ENCODE measurements around the gene SYNE1.
"Not testable (repeated sequence)": the region's sequence is repeated elsewhere in the genome, so short reads cannot be mapped to it uniquely, and the experiment has no call there.

SYNE1 gene

DNA sequence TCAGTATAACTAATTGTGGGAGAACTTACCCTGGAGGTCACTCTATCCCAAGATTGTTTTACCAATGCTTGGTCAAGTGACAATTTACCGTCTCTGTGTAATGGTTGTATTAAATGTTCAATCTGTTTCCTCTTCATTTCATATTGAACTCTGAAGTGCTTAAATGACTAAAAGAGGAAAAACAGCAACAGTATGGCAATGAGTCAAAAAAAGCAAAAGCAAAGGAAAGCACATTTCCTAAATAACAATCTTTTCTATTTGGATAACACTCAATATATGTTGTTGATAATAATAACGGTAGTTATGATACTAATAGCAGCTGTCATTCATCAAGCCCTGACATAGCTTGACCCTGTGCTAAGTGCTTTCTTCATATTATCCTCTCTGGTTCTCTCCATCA lies 152.4 kb downstream of the SYNE1 start:
- no peak for DNase-seq

DNA sequence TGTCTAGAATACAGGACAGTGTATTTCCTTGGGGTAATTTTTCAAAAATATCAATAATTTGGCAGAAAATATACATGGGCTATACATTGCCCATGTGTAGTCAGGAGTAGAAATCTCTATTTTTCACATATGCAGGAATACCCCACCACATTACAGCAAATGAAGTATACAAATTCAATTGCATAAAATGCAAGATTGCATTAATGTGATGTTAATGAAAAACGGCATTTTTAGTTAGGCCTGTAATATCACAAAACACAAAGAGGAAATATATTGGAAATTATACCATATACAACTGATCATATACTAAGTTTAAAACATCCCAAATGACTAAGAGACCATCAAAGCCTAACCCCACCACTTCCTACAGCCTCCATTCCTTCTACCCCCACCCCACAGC lies 154.9 kb downstream of the SYNE1 start:
- no peak for DNase-seq

GRCh38 chr6:152478377-152479010 lies 158.7 kb downstream of the SYNE1 start:
- no peak for DNase-seq

DNA sequence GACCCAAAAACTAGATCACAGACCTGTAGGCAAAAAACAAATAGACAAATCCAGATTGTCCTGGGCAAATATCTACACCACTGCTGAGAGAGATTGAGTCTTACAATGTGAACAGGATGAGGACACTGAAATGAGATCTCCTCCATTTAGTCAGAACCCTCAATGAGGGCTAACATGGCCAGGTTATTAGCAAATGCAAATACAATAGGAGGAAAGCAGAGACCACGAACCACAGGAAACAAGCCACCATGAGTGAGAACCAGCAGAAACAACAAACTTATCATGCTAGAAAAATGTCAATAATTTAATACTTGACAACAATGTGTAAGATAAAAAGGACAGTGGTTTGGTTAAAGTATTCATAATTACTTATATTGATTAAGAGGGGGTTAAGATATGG lies 162.8 kb downstream of the SYNE1 start:
- DNase-seq = no peak

DNA sequence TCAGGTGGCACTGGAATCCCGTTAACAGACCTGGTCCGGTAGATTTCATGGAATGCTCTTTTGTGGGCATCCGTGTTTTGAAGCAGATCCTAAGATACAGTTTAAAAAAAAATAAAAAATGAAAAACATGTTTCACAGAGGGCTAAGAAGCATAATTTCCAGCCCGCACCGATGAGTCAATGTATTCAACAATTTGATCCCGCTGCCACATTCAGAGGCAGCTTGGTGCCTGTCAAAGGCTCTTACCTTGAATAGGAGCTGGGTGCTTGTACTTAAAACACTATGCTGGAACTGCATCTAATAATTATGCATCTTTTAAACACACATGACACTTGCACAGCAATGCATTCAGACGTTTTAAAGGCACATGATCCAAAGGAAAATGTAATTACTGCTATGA lies 164.8 kb downstream of the SYNE1 start:
- no peak for DNase-seq

DNA sequence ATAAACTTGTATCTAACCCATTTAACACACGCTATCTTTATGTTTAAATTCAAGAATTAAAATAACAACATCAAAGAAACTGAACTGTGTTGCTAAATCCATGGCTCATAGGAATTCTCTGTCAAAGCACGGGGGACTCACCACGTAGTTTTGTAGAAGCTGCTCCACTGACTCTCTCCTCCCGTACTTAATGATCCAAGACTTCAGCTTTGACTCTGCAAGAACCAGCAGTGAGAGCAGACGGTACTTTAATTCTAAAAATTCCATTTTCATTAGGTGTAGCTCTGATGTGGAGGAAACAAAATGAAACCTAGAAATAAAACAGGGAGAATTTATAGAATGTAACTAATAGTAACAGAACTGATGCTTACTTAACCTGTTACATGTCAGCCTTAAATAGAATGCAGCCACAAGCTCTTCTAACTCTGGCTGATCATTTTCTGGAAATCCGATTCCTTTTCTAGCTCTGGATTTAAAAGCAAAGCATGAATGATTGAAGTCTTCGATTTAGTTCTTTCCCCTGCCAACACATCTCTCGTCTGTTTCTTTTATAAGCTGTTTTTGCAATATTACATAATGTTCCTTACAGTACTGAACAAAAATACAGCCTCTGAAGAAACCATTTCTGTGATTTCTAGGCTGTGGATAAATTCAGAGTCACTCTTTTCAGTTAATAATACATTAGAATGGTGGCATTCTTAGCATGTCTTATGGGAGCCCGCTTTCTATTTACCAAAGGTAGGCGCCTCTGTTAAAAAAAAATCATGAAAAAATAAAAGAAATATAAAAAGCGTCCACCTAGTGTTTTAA lies 165.5 kb downstream of the SYNE1 start:
- no peak for DNase-seq

- DNase-seq = no peak
Observed at GRCh38 chr6:152463164-152463563, 174.0 kb downstream of the SYNE1 start.

- no peak for DNase-seq
Observed at GRCh38 chr6:152462716-152463115, 174.4 kb downstream of the SYNE1 start.

DNA sequence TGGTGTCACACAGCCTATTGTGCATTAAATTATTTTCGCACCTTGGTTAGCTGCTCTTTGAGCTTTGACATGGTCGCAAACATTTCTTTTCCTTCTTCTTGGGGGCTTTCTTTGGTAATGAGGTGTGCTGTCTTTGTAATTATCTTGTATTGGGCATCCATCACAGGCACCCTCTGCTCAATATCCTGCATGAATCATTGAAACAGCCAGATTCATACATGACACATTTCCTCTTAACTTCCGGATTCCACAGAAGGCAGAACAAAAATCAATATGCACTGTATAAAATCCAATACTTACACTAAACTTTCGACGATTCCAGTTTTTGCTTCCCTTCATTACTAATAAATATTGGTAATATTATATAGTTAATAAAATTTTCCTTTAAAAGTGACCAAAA lies 175.6 kb downstream of the SYNE1 start:
- no peak for DNase-seq

DNA sequence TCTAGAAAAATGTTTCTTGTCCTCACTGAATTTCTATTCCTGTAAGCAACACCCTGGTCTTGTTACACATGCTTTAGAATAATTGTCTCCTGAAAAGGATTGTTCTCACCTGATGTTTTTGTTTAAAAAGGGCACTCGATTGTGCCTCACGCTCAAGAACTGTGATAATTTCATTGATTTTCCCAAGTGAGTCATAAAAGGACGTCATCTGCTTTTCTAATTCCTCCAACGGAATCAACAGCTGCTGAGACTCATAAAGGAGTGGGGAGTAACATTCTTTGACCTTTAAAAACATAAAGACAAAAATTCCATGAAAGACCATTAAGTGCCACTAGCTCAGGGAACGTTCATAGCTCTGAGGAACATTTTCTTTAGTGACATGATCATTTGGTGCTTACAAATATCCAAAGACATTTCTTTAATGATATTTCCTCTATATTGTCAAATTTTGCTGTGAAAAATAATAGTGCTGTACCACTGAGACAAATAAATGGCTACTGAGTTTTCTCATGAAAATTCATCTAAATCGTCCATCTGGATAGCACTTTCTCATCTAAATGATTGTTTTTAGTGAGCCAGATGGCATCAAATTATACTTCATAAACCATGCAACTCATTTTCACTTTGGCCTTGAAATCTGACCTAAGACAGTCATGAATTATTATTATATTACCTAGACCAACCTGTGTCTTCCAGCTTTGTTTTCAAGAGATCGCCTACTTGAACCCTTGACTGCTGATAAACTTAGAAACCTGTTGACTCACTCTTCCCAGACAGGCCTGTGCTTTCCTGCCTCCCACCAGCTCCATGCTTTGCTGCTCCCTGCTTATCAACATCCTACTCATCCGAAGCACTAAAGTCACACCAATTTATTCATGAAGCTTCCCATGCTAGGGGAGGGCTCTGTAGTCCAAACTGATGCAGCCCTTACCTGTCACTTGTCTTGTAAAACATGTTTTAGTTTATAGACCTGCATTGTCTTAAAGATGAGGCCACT lies 178.2 kb downstream of the SYNE1 start:
- no peak for DNase-seq

- no peak for DNase-seq
Observed at GRCh38 chr6:152457949-152458624, 179.1 kb downstream of the SYNE1 start.

- no peak for DNase-seq
Observed at GRCh38 chr6:152454003-152454402, 183.2 kb downstream of the SYNE1 start.

- DNase-seq = no peak
Observed at GRCh38 chr6:152453421-152453820, 183.7 kb downstream of the SYNE1 start.

GRCh38 chr6:152452639-152453038 lies 184.5 kb downstream of the SYNE1 start:
- DNase-seq = no peak

GRCh38 chr6:152450519-152450918 lies 186.6 kb downstream of the SYNE1 start:
- DNase-seq = no peak

DNA sequence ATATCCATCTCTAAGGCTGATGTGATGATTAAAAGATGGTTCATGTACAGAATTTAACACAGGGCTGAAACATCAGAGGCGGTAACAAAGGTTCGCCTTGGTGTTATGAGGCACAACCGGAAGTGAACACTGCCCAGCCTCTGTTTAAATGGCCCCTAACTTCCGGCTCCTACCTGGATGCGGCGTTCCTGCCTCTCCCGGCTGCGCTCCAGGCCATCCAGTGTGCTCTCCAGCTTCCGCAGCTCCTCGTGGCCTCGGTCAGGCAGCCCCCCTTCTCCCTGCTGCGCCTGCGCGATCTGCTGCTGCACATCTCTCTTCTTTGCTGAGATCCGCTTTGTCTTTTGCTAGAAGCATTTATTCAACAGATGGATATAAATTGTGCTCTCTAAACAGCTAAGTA lies 195.3 kb downstream of the SYNE1 start:
- peak; percentile 33 for DNase-seq

- no peak for DNase-seq
Observed at GRCh38 chr6:152435816-152436215, 201.3 kb downstream of the SYNE1 start.

GRCh38 chr6:152432758-152433157 lies 204.4 kb downstream of the SYNE1 start:
- DNase-seq = no peak

DNA sequence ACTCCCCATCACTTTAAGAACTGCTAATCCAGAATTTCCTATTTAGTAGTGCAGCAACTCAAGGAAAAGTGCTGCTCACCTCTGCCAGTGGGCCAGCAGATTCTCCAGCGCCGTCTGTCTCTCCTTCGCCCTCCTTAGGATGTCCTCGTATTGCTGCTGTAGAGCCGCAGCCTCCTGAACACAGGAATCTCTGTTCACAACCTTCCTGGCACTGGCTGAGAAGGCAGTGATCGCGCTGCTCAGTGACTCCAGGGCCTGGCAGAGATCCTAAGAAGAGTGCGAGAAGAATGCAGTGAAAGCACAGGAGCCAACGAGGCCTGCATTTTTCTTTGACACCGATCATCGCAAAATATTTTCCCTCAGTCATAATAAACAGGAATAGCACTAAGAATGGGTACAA lies 209.0 kb downstream of the SYNE1 start:
- no peak for DNase-seq

DNA sequence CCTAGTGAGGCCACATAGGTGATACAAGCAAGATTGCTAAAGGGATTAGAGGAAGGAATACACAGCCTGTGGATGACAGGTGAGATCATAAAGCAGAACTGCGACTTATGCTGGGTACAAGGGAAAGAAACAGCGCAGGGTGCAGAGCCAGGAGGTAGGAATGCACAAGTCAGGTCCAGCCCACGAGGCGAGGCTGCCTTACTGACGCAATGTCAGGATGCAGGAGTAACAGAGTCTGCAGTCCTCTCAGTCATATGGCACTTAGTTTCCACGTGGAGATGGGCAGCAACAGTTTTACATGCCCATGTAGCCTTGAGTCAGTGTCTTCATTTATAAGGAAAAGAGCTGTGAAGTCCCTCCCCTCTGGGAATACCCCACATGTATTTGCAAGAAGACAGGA lies 210.9 kb downstream of the SYNE1 start:
- DNase-seq = no peak

DNA sequence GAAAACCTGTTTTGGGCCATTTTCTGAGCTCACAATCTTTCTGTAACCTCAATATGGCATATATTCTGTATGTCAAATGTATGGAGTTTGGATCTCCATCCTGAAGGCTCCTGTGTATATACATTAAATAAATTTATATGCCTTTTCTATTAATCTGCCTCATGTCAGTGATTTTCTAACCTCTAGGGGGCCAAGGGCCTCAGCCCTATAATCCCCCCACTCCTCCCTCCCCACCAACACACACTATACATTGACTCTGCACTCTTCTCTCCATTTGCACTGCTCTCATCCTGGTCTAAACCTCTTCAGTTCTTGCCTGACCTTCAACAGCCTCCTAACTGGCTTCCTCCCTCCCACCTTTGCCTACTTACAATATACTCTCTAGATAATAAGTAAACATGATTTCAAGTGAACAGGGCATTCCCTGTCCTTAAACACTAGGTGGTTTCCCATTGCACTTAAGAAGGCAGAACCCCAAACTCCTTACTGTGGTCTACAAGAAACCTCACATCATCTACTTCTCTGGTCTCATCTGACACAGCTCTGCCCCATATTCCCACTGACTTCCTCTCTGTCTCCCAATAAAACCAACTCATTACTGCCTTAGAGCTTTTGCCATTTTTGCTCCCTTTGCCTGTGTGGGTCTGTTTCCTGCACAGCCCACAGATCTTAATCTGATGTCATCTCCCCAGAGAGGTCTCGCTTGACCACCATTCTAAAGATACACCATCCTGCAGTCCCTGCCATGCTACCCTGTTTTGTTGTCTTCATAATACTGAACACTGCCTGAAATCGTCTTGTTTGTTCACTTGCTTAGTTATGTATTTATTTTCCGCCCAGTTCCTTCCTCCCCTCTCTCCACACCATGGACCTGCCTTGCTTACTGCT lies 213.7 kb downstream of the SYNE1 start:
- DNase-seq = no peak

DNA sequence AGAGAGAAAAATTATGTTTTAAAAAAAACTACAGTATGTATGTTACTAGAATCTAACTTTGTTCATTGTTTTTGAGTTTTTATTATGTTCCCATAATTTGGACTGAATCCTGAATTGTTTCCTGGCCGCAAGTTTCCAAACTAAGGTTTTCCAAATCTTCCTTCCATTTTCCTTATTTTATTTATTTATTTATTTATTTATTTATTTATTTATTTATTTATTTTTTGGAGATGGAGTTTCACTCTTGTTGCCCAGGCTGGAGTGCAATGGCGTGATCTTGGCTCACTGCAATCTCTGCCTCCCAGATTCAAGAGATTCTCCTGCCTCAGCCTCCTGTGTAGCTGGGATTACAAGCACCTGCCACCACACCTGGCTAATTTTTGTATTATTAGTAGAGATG lies 215.7 kb downstream of the SYNE1 start:
- not testable (repeated sequence) for DNase-seq
